H1 (cell line): Measurements from ENCODE around the gene MIER3. TPM values are rescaled to one million over a fixed set of nuclear protein-coding genes. Genes with fewer than 3 reads are reported as not detected.

ENCODE experiments used
- BACH1 ChIP-seq: IDR thresholded peaks from 2 replicates; pipeline ENCODE4 v1.6.1; 2012; ENCODE audit warnings: low read length, improper control_type of control experiment
- CHD1 ChIP-seq: IDR thresholded peaks from 2 replicates; pipeline ENCODE4 v1.6.1; 2012; ENCODE audit warnings: low read depth, low read length, improper control_type of control experiment
- CHD7 ChIP-seq: fragments of 300-600 bp; sonication (generic); IDR thresholded peaks from 2 replicates; pipeline ENCODE4 v1.7.1; 2012; ENCODE audit warnings: low read length, moderate library complexity, mild to moderate bottlenecking, inconsistent platforms; ENCODE audit not compliant: insufficient replicate concordance
- JUN ChIP-seq: IDR thresholded peaks from 2 replicates; pipeline ENCODE4 v1.6.1; 2011; ENCODE audit warnings: low read depth, mild to moderate bottlenecking, improper control_type of control experiment, low read length
- MAFK ChIP-seq: IDR thresholded peaks from 2 replicates; pipeline ENCODE4 v1.6.1; 2012; ENCODE audit warnings: low read depth, mild to moderate bottlenecking, improper control_type of control experiment, low read length
- NANOG ChIP-seq: IDR thresholded peaks from 2 replicates; pipeline ENCODE4 v1.6.1; 2011; ENCODE audit warnings: low read length, low read depth, mild to moderate bottlenecking, inconsistent platforms; ENCODE audit not compliant: insufficient read depth, poor library complexity, severe bottlenecking
- RAD21 ChIP-seq, 2 experiments: IDR thresholded peaks in 1 of 2; conservative IDR thresholded peaks in 1 of 2; 2 replicates each; pipeline ENCODE4 v1.6.1; 2011; ENCODE audit warnings: low read depth in 2 of 2, low read length in 2 of 2, improper control_type of control experiment in 1 of 2, inconsistent platforms in 1 of 2, mild to moderate bottlenecking in 1 of 2, moderate library complexity in 1 of 2
- SAP30 ChIP-seq: fragments of 300-600 bp; sonication (generic); IDR thresholded peaks from 2 replicates; pipeline ENCODE4 v1.7.1; 2012; ENCODE audit warnings: low read length, moderate library complexity, mild to moderate bottlenecking, inconsistent platforms; ENCODE audit not compliant: insufficient read depth, insufficient replicate concordance
- TEAD4 ChIP-seq: IDR thresholded peaks from 2 replicates; pipeline ENCODE4 v1.6.1; 2012; ENCODE audit warnings: low read depth, low read length, inconsistent platforms, mixed read lengths
- polyA plus RNA-seq, 7 experiments: library from polyadenylated mRNA; depleted of rRNA in 3 of 7; stranded (reverse) in 5 of 7; unstranded in 2 of 7; fragments of >200 nt in 5 of 7; fragments of 200-250 nt in 2 of 7; gene quantifications; 1 replicate in 5 of 7; 2 replicates in 1 of 7; 4 replicates in 1 of 7; pipeline versions ENCODE4 v1.2.1 to v1.2.3, GENCODE V29; 2011 to 2013; ENCODE audit warnings: missing spikeins in 2 of 7, mixed read lengths in 2 of 7
- total RNA-seq: library from RNA; stranded (reverse); fragmentation: NEBNext Ultra II Directional; extraction: Animal tissue kit (Norgen Biotek cat#: 25700); gene quantifications from 2 replicates; pipeline ENCODE4 v1.2.1, GENCODE V29; 2021

The MIER3 gene
- total and polyA plus RNA-seq, 2 of the 8 experiments (the other 6 are each of a cell fraction or from before 2014, with no cell fraction given), result 9.6 to 33.3 TPM

GRCh38 chr5:56941981-56942380 lies 9.9 kb downstream of the MIER3 start (continued):
- TF ChIP-seq CHD7 (no peak), CHD1 (no peak), NANOG (no peak), JUN (no peak), BACH1 (no peak), RAD21 (IDR thresholded peaks at IDR 0.05 in 1 of 2, conservative IDR thresholded peaks at IDR 0.05 in 1 of 2; ENCODE audit: low read depth in 2 of 2, low read length in 2 of 2) (no peak), TEAD4 (no peak), MAFK (no peak), SAP30 (no peak)
